Fibroblast of villous mesenchyme (primary cell): ENCODE results near the gene STX18. TPM values are rescaled to one million over a fixed set of nuclear protein-coding genes. Genes with fewer than 3 reads are reported as not detected.

Experiments used
- DNase-seq: peaks from one replicate; pipeline ENCODE4 v3.0.0-alpha.2; 2010; ENCODE audit warnings: low read depth
- H3K4me3 ChIP-seq: 2 replicates; pipeline ENCODE4 v1.5.1; 2011; ENCODE audit warnings: low read depth, mild to moderate bottlenecking, low read length
- total RNA-seq: library from RNA; depleted of rRNA; stranded (reverse); fragments of >200 nt; gene quantifications from 2 replicates; pipeline ENCODE4 v1.2.3, GENCODE V29; 2012
- TF ChIP-seq, protein P1 (sequence below): IDR thresholded peaks from 2 replicates; pipeline ENCODE4 v1.5.1; 2012; ENCODE audit warnings: low read depth, mild to moderate bottlenecking, low read length; ENCODE audit not compliant: insufficient read depth

The STX18 gene
- total RNA-seq, 1 donor, result 24.2 TPM

DNA sequence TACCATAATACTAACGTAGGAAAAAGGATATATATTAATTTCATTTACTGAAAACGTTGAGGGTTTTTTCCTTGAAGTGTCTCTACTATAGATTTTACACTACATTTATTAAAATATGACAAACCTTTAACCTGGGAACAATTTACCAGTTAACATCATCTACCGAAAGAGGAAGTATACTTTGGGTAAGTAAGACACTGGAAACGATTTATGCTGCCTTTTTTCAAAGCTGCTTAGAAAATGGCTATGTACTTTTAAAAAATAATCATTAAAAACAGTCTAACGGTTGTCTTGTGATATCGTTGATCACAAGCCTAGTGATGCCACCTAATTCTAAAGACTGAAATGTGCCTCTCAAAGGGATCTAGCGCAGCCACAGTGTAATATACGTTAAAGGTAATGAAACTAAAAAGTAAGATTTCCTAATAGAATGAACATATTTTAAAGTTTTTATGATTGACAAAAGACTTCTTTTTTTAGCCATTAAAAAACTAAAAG is 50.4 kb downstream of the STX18 start:
- TF ChIP-seq, protein P1, sequence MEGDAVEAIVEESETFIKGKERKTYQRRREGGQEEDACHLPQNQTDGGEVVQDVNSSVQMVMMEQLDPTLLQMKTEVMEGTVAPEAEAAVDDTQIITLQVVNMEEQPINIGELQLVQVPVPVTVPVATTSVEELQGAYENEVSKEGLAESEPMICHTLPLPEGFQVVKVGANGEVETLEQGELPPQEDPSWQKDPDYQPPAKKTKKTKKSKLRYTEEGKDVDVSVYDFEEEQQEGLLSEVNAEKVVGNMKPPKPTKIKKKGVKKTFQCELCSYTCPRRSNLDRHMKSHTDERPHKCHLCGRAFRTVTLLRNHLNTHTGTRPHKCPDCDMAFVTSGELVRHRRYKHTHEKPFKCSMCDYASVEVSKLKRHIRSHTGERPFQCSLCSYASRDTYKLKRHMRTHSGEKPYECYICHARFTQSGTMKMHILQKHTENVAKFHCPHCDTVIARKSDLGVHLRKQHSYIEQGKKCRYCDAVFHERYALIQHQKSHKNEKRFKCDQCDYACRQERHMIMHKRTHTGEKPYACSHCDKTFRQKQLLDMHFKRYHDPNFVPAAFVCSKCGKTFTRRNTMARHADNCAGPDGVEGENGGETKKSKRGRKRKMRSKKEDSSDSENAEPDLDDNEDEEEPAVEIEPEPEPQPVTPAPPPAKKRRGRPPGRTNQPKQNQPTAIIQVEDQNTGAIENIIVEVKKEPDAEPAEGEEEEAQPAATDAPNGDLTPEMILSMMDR, result no peak
- no peak overlapping the region for H3K4me3 ChIP-seq
- DNase-seq, result no peak

DNA sequence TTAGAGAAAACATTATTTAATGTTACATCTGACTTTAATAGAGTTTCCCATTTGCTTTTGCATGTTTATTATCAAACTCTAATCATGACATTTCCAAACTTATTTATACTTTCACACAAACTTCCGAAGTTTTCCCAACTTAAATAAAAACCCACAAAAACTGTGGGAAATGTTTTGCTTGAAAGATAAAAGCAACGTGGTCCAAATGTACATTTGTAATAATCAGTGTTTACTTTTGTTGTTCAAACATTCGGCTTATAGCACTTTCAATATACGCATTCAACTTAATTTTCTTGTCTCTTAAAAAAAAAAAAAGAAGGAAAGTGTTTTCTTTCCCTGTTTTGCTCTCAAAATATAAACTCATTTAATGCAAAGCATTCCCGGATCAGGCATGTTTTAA is 51.0 kb downstream of the STX18 start:
- no peak overlapping the region for H3K4me3 ChIP-seq
- no peak for DNase-seq
- TF ChIP-seq, protein P1, result no peak

DNA sequence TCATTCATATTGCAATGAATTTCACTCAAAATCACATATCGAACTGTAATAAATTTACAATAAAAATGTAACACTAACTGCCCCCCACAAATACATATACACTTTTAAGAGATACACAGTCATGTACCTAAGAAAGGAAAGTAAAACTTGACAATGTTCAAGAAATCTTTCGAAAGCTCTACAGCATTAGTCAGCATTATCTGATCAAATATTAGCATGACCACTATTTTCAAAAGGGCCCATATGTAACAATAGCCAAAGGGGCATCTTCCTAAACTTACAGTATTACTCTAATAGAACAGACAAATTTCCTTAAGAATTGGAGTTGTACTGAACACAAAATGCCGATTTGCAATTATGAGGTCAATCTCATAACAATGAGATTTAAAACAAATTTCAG is 51.8 kb downstream of the STX18 start:
- no peak overlapping the region for H3K4me3 ChIP-seq
- TF ChIP-seq, protein P1, result no peak
- no peak for DNase-seq

DNA sequence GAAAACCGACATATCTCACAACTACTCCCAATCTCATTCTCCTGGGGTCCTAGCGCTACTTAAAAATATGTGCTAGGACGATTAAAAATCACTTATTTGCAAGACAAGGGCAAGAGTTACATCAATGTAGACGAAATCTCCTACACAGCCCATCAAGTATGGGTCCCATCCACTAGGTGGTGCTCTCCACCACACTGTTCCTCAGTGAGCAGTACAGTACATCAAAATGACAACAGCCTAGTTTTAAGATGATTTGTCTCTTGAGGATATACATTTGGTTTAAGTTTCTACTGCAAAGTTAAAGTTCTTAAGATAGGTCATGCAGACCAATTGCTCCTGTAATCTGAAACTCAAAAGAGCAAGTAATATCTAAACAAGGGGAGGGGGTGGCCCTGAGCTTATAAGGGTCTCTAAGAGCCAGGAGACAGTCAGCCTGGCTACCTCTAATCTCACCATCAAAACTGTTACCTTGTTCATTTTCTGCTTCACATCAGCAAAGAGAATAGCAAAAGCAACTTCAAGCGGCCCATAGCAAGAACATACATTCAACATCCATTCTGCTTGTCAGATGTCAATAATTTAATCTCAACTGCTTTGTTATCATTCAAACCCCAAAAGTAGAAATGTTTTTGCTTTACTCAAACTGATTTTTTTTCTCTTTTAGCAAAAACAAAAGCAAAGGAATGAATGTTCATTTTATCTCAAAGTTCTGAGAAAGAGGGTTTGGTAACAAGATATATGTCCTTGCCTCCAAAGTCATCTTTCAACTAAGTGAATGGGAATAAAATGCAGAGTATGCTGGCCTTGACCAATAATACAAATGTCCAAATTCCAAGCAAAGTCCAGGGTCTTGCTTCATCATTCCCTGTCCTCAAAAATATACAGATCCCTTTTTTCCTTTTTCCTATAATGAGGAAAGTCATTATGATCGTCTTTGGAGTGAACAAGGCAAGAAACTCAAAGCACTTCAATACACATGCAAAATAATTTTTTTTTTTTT is 53.1 kb downstream of the STX18 start:
- TF ChIP-seq, protein P1, result peak; percentile 97
- no peak overlapping the region for H3K4me3 ChIP-seq
- DNase-seq, result peak; percentile 84

DNA sequence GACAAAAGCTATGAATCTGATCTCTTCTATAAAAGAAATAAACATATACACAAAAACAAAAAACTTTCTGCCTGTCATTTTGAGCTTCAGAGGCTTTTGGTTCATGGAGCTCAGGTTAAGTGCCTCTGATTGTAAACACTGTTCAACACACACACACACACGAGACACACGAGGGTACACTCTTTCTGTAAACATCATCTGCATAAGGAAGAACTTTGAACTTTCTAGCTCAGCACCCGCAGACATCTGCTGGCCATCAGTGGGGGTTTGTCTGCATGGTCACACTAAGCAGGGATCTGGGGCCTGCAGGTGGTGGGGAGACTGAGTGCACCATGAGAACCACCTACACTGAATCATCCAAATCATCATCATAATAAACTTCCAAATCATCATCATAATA is 54.9 kb downstream of the STX18 start:
- TF ChIP-seq, protein P1, result no peak
- H3K4me3 ChIP-seq, result no peak overlapping the region
- DNase-seq, result no peak

DNA sequence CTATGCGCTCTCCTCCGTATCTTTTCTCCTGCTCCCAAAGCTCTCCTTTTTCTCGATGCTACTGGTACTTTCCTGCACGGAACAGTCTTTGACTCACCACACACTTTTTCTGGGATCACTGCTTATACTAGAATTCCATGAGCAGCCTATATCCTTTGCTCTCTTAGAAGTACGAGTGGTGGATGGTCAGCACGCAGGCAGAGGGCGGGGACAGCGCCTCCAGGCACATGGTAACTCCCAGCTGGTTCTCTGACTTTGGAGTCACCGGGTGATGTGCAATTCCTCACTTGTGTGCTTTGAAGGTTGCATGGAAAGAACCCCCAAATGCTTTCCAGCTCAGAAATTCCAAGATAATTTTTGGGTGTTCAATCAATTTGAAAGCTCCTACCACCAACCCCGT is 56.0 kb downstream of the STX18 start:
- no peak overlapping the region for H3K4me3 ChIP-seq
- no peak for DNase-seq
- TF ChIP-seq, protein P1, result no peak
